ENCODE measurements around the gene TXNDC8. TPM values are rescaled to one million over a fixed set of nuclear protein-coding genes. Genes with fewer than 3 reads are reported as not detected.

The TXNDC8 gene
- total RNA-seq, 3 donors from 2014 or later = not detected

- TF ChIP-seq POLR2A (IDR thresholded peaks at IDR 0.05) (no peak), POLR2AphosphoS5 (IDR thresholded peaks at IDR 0.05) (no peak)
- TF ChIP-seq, protein P1, sequence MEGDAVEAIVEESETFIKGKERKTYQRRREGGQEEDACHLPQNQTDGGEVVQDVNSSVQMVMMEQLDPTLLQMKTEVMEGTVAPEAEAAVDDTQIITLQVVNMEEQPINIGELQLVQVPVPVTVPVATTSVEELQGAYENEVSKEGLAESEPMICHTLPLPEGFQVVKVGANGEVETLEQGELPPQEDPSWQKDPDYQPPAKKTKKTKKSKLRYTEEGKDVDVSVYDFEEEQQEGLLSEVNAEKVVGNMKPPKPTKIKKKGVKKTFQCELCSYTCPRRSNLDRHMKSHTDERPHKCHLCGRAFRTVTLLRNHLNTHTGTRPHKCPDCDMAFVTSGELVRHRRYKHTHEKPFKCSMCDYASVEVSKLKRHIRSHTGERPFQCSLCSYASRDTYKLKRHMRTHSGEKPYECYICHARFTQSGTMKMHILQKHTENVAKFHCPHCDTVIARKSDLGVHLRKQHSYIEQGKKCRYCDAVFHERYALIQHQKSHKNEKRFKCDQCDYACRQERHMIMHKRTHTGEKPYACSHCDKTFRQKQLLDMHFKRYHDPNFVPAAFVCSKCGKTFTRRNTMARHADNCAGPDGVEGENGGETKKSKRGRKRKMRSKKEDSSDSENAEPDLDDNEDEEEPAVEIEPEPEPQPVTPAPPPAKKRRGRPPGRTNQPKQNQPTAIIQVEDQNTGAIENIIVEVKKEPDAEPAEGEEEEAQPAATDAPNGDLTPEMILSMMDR (IDR thresholded peaks at IDR 0.05) = no peak
- intact Hi-C loops (cut with DNase I; ENCODE audit: low total_unique reads) = no loop called here
- H3K36me3 ChIP-seq = no peaks in the 10 kb centered on the region
Measured at GRCh38 chr9:110283751-110284150, 53.9 kb downstream of the TXNDC8 start.

GRCh38 chr9:110282739-110283081 lies 55.0 kb downstream of the TXNDC8 start:
- DNase-seq (ENCODE audit: low spot score in 2 of 2) = no peak
- Histone ChIP-seq H3K27ac (no peak overlapping the region), H3K9me3 (no peaks in the 10 kb centered on the region), H3K4me3 (no peak overlapping the region), H3K36me3 (no peaks in the 10 kb centered on the region), H3K27me3 (no peaks in the 10 kb centered on the region), H3K4me1 (no peaks in the 10 kb centered on the region)
- intact Hi-C loops (cut with DNase I; ENCODE audit: low total_unique reads) = no loop called here
- TF ChIP-seq POLR2A (IDR thresholded peaks at IDR 0.05) (no peak), POLR2AphosphoS5 (IDR thresholded peaks at IDR 0.05) (no peak)
- TF ChIP-seq, protein P1 (IDR thresholded peaks at IDR 0.05) = no peak

More at GRCh38 chr9:110283751-110284150, 53.9 kb downstream of the TXNDC8 start:
- no peaks in the 10 kb centered on the region for H3K9me3 ChIP-seq
- H3K27ac ChIP-seq = no peak overlapping the region
- H3K4me1 ChIP-seq = no peaks in the 10 kb centered on the region
- H3K4me3 ChIP-seq = no peak overlapping the region
- H3K27me3 ChIP-seq = no peaks in the 10 kb centered on the region
- no peak for DNase-seq (ENCODE audit: low spot score in 2 of 2)

GRCh38 chr9:110282018-110282738 lies 55.5 kb downstream of the TXNDC8 start:
- H3K36me3 ChIP-seq = no peaks in the 10 kb centered on the region
- DNase-seq (ENCODE audit: low spot score in 2 of 2) = no peak
- no peaks in the 10 kb centered on the region for H3K4me1 ChIP-seq

GRCh38 chr9:110278080-110278707 lies 59.5 kb downstream of the TXNDC8 start:
- Histone ChIP-seq H3K36me3 (no peaks in the 10 kb centered on the region), H3K4me3 (no peak overlapping the region), H3K9me3 (no peaks in the 10 kb centered on the region), H3K4me1 (no peaks in the 10 kb centered on the region), H3K27ac (no peak overlapping the region), H3K27me3 (no peaks in the 10 kb centered on the region)
- DNase-seq (ENCODE audit: low spot score in 2 of 2) = no peak
- TF ChIP-seq POLR2AphosphoS5 (IDR thresholded peaks at IDR 0.05) = no peak
- intact Hi-C loops (cut with DNase I; ENCODE audit: low total_unique reads) = no loop called here

More at GRCh38 chr9:110282018-110282738, 55.5 kb downstream of the TXNDC8 start:
- intact Hi-C loops (cut with DNase I; ENCODE audit: low total_unique reads) = no loop called here
- no peaks in the 10 kb centered on the region for H3K27me3 ChIP-seq
- TF ChIP-seq POLR2AphosphoS5 (IDR thresholded peaks at IDR 0.05) (no peak), POLR2A (IDR thresholded peaks at IDR 0.05) (no peak)
- TF ChIP-seq, protein P1 (IDR thresholded peaks at IDR 0.05) = no peak
- no peak overlapping the region for H3K4me3 ChIP-seq
- no peak overlapping the region for H3K27ac ChIP-seq
- no peaks in the 10 kb centered on the region for H3K9me3 ChIP-seq

GRCh38 chr9:110276781-110277180 lies 60.9 kb downstream of the TXNDC8 start:
- intact Hi-C loops (cut with DNase I; ENCODE audit: low total_unique reads) = no loop called here
- Histone ChIP-seq H3K27ac (no peak overlapping the region), H3K36me3 (no peaks in the 10 kb centered on the region), H3K4me3 (no peak overlapping the region), H3K27me3 (no peaks in the 10 kb centered on the region), H3K9me3 (no peaks in the 10 kb centered on the region), H3K4me1 (no peaks in the 10 kb centered on the region)
- DNase-seq (ENCODE audit: low spot score in 2 of 2) = no peak
- TF ChIP-seq, protein P1 (IDR thresholded peaks at IDR 0.05) = no peak
- TF ChIP-seq POLR2AphosphoS5 (IDR thresholded peaks at IDR 0.05) (no peak), POLR2A (IDR thresholded peaks at IDR 0.05) (no peak)

Measured in breast epithelium (tissue), 4 donors.